Endothelial cell of umbilical vein (primary cell): Measurements from ENCODE around the gene ABCF2. TPM values are rescaled to one million over a fixed set of nuclear protein-coding genes. Genes with fewer than 3 reads are reported as not detected.

Source experiments
- BruUV-seq: library from RNA; stranded (reverse); fragments of 400-500 nt; replicated peaks from 2 replicates; lab custom pipeline; 2021; lab: Mats Ljungman, UMichigan
- CTCF ChIA-PET: fragments of 300-600, 350-600 bp; sonication (Branson Sonifier 250); formaldehyde crosslinking; loops from one replicate; lab custom pipeline; 2021; ENCODE audit warnings: antibody characterized with exemption, inconsistent platforms; lab: Charles Lee
- POLR2A ChIA-PET: fragments of 300-600, 350-600 bp; sonication (Branson Sonifier 250); formaldehyde crosslinking; loops from one replicate; lab custom pipeline; 2021; ENCODE audit warnings: antibody characterized with exemption, inconsistent platforms; lab: Charles Lee
- DNase-seq: peaks from one replicate; pipeline ENCODE4 v3.0.0-alpha.2; 2011; ENCODE audit warnings: low read depth, low spot score
- FAIRE-seq: peaks from 2 replicates; lab custom pipeline; 2011; peaks lifted over from hg19 to GRCh38; lab: Jason Lieb, UNC
- H2AFZ ChIP-seq: 2 replicates; pipeline ENCODE4 v1.6.0; 2012; ENCODE audit warnings: low read depth, low read length, control low read depth, inconsistent platforms
- H3K27ac ChIP-seq: 2 replicates; pipeline ENCODE4 v1.5.1; 2011; ENCODE audit warnings: low read depth, mild to moderate bottlenecking, control low read depth, low read length, moderate library complexity; ENCODE audit not compliant: insufficient read depth
- H3K27me3 ChIP-seq, 2 experiments: 2 replicates each; pipeline versions ENCODE4 v1.6.0 to v1.6.1; 2011; ENCODE audit warnings: low read length in 2 of 2, mixed read lengths in 1 of 2; ENCODE audit not compliant: control insufficient read depth in 2 of 2, insufficient read depth in 2 of 2
- H3K36me3 ChIP-seq, 2 experiments: 2 replicates in 1 of 2; 3 replicates in 1 of 2; pipeline ENCODE4 v1.5.1; 2011; ENCODE audit warnings: low read length in 2 of 2, mild to moderate bottlenecking in 1 of 2, moderate library complexity in 1 of 2; ENCODE audit not compliant: control insufficient read depth in 2 of 2, insufficient read depth in 2 of 2; ENCODE audit errors: extremely low read depth in 1 of 2
- H3K4me1 ChIP-seq: 3 replicates; pipeline ENCODE4 v1.5.1; 2011; ENCODE audit warnings: mild to moderate bottlenecking, low read length; ENCODE audit not compliant: control insufficient read depth, insufficient read depth; ENCODE audit errors: extremely low read depth
- H3K4me2 ChIP-seq: 2 replicates; pipeline ENCODE4 v1.6.1; 2011; ENCODE audit warnings: low read length, control low read depth, mixed read lengths; ENCODE audit not compliant: insufficient read depth
- H3K4me3 ChIP-seq, 3 experiments: fragments of 200-600 bp in 1 of 3; sonication (generic), shearing (Covaris generic) in 1 of 3; replicated peaks in 1 of 3; 2 replicates each; pipeline ENCODE4 v1.5.1; 2011 to 2016; ENCODE audit warnings: control low read depth in 3 of 3, low read length in 3 of 3, mild to moderate bottlenecking in 2 of 3, inconsistent platforms in 1 of 3, low read depth in 1 of 3, moderate library complexity in 1 of 3; ENCODE audit not compliant: insufficient read depth in 1 of 3
- H3K79me2 ChIP-seq: 2 replicates; pipeline ENCODE4 v1.6.0; 2012; ENCODE audit warnings: low read length, inconsistent platforms; ENCODE audit not compliant: control insufficient read depth, insufficient read depth
- H3K9ac ChIP-seq: replicated peaks from 2 replicates; pipeline ENCODE3; 2011; ENCODE audit warnings: low read length, control low read depth; ENCODE audit not compliant: insufficient read depth; ENCODE audit errors: extremely low read depth
- H3K9me1 ChIP-seq: replicated peaks from 3 replicates; pipeline ENCODE4 v1.6.0; 2011; ENCODE audit warnings: mild to moderate bottlenecking, low read length; ENCODE audit not compliant: control insufficient read depth, insufficient read depth; ENCODE audit errors: extremely low read depth
- H3K9me3 ChIP-seq: replicated peaks from 2 replicates; pipeline ENCODE4 v1.5.1; 2012; ENCODE audit warnings: low read length, inconsistent platforms; ENCODE audit not compliant: control insufficient read depth, insufficient read depth
- H4K20me1 ChIP-seq: replicated peaks from 2 replicates; pipeline ENCODE3; 2011; ENCODE audit warnings: mild to moderate bottlenecking, low read length; ENCODE audit not compliant: control insufficient read depth, insufficient read depth; ENCODE audit errors: extremely low read depth
- CTCF ChIP-seq, 2 donors: IDR thresholded peaks; 1 replicate in 1 of 2; 2 replicates in 1 of 2; pipeline ENCODE4 v1.5.1; 2011; ENCODE audit warnings: low read length in 2 of 2, mild to moderate bottlenecking in 2 of 2, moderate library complexity in 2 of 2, control low read depth in 1 of 2, inconsistent platforms in 1 of 2, low read depth in 1 of 2; ENCODE audit not compliant: insufficient read depth in 1 of 2; ENCODE audit errors: extremely low read depth in 1 of 2
- EZH2 ChIP-seq: IDR thresholded peaks from 2 replicates; pipeline ENCODE4 v1.6.1; 2012; ENCODE audit warnings: borderline replicate concordance, low read depth, mild to moderate bottlenecking, moderate library complexity, low read length, inconsistent platforms; ENCODE audit not compliant: severe bottlenecking
- FOS ChIP-seq: IDR thresholded peaks from 2 replicates; pipeline ENCODE4 v1.6.1; 2011; ENCODE audit warnings: mild to moderate bottlenecking, low read length, moderate library complexity, borderline replicate concordance; ENCODE audit not compliant: insufficient read depth
- GATA2 ChIP-seq: IDR thresholded peaks from 2 replicates; pipeline ENCODE4 v1.7.0; 2011; ENCODE audit warnings: low read depth, mild to moderate bottlenecking, moderate library complexity, mixed read lengths, low read length; ENCODE audit not compliant: insufficient read length, insufficient read depth
- JUN ChIP-seq: IDR thresholded peaks from 2 replicates; pipeline ENCODE4 v1.6.1; 2011; ENCODE audit warnings: borderline replicate concordance, low read depth; ENCODE audit not compliant: insufficient read length, insufficient read depth
- MAX ChIP-seq: IDR thresholded peaks from 2 replicates; pipeline ENCODE4 v1.6.1; 2011; ENCODE audit not compliant: insufficient read depth, insufficient read length
- MYC ChIP-seq: IDR thresholded peaks from one replicate; pipeline ENCODE4 v1.6.1; 2011; ENCODE audit warnings: mild to moderate bottlenecking, low read depth, low read length
- POLR2A ChIP-seq: IDR thresholded peaks from 2 replicates; pipeline ENCODE4 v1.6.1; 2012; ENCODE audit warnings: low read depth, mild to moderate bottlenecking, control low read depth, low read length
- POLR2AphosphoS5 ChIP-seq: IDR thresholded peaks from 2 replicates; pipeline ENCODE4 v1.6.1; 2012; ENCODE audit warnings: low read depth, mild to moderate bottlenecking, control low read depth, low read length, moderate library complexity; ENCODE audit not compliant: insufficient read depth
- dilution Hi-C: fragments of 300-500 bp; cut with MboI; formaldehyde crosslinking; loops from one replicate; pipeline ENCODE4 v1.15.0; 2019; ENCODE audit warnings: low sequenced_read_pairs; ENCODE audit not compliant: extremely low pct_ligation_motif_present
- intact Hi-C: fragments of 100-400 bp; cut with micrococcal nuclease; formaldehyde crosslinking; loops from one replicate; pipeline ENCODE4 v1.10.0; 2022
- polyA plus RNA-seq, 4 experiments: library from polyadenylated mRNA; depleted of rRNA in 3 of 4; stranded (reverse) in 3 of 4; unstranded in 1 of 4; fragments of >200 nt; gene quantifications; 2 replicates each; pipeline versions ENCODE4 v1.2.1 to v1.2.3, GENCODE V29; 2011 to 2012; ENCODE audit warnings: missing spikeins in 1 of 4
- total RNA-seq: library from RNA; stranded (reverse); gene quantifications from 2 replicates; pipeline ENCODE4 v1.2.3, GENCODE V29; 2021

The ABCF2 gene
- total and polyA plus RNA-seq, 2 donors (not counting 3 experiments of a cell fraction or from before 2014, with no cell fraction given), result 45.3 to 61.6 TPM

- TF ChIP-seq MAX (no peak), CTCF (IDR thresholded peaks at IDR 0.05; ENCODE audit: extremely low read depth in 1 of 2, insufficient read depth in 1 of 2, low read depth in 1 of 2, low read length in 2 of 2) (no peak), GATA2 (no peak), FOS (no peak), JUN (no peak), EZH2 (no peak), POLR2A (no peak), POLR2AphosphoS5 (no peak), MYC (no peak)
- Histone ChIP-seq H3K4me1 (peaks cover 10% of the 10 kb centered on the region), H3K79me2 (no peaks in the 10 kb centered on the region), H3K9ac (no peak overlapping the region), H3K4me2 (no peak overlapping the region), H3K27ac (no peak overlapping the region), H3K4me3 (no peak overlapping the region), H3K9me3 (no peaks in the 10 kb centered on the region), H3K9me1 (no peaks in the 10 kb centered on the region), H3K36me3 (no peaks in the 10 kb centered on the region), H3K27me3 (no peaks in the 10 kb centered on the region), H4K20me1 (no peaks in the 10 kb centered on the region), H2AFZ (no peak overlapping the region)
- ChIA-PET POLR2A (no interaction called here), CTCF (interaction anchor here (2.6 kb wide), 1 partner anchor 7 kb away, joined by 14 read pairs; no protein-coding TSS in a partner anchor)
- no TSS peak for BruUV-seq
- FAIRE-seq (no peak), DNase-seq (no peak)
- dilution Hi-C loops (no loop called here), intact Hi-C loops (no loop called here)
Measured at GRCh38 chr7:151250181-151251132, 23.5 kb upstream of the ABCF2 start.
